HG03103 (cell line): ENCODE data around the gene HEBP1.
"Not testable (repeated sequence)": the region's sequence is repeated elsewhere in the genome, so short reads cannot be mapped to it uniquely, and the experiment has no call there.

ENCODE experiments used
- ATAC-seq: cut with Tn5 transposase; IDR thresholded peaks from one replicate; pipeline ENCODE4 v1.9.1; 2021; ENCODE audit warnings: low read depth; ENCODE audit not compliant: unreplicated experiment

Gene HEBP1

GRCh38 chr12:12999959-13000615, at the start of gene HEBP1:
TSS of gene HEBP1 (minus strand) at chr12:13000265. CDS start at chr12:13000114, 151 bp downstream.
- peak; percentile 84 for ATAC-seq

DNA sequence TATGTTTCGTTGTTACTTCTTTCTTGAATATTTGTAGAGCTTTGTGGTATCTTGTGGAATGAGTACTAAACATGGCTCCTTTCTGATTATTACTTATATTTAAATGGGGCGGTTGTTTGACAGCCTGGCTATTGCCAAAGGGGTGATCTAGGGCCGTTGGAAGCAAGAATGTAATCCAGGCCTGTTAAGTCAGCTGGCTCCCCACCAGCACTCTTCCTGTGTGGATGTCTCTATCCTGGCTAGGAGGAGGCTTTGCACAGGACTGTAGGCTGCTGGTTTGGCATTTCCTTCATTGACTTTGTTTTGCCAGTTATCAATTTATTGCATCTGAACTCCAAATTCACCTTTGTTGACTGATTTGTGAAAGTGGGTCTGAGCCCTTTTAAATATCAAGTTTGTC, 49.8 kb upstream of the HEBP1 start:
- no peak for ATAC-seq

DNA sequence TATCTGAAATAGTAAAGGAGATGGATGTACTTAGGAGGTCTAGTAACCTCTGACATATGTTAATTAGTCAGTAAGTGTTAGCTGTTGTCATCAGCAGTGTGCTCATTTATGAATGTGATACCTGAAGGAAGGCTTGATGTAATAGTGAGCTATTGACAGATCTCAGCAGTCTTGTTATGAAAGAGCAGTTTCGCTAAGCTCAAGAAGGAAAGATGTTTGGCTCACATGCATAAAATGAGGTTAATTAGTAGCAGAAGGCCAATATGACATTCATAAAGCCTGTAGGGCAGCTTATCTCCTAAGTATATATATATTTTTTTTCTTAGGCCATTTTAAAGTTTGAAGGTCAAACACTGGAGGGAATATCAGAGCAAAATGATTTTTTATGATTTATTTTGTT, 46.9 kb upstream of the HEBP1 start:
- ATAC-seq, result no peak

- ATAC-seq, result no peak
These were observed 45.8 kb upstream of the HEBP1 start for GRCh38 chr12:13045816-13046215.

- no peak for ATAC-seq
These were observed 44.8 kb upstream of the HEBP1 start for GRCh38 chr12:13044906-13045299.

GRCh38 chr12:13044002-13044905, 44.2 kb upstream of the HEBP1 start, which contains the start of gene FAM234B:
TSS of gene FAM234B (plus strand) at chr12:13044381. CDS start at chr12:13044404, 23 bp downstream.
- peak; percentile 82 for ATAC-seq

- no peak for ATAC-seq
These were observed 42.7 kb upstream of the HEBP1 start for GRCh38 chr12:13042666-13043230.

- no peak for ATAC-seq
These were observed 41.2 kb upstream of the HEBP1 start for GRCh38 chr12:13041224-13041623.

- no peak for ATAC-seq
These were observed 39.4 kb upstream of the HEBP1 start for GRCh38 chr12:13039328-13039956.

GRCh38 chr12:13038491-13039161, 38.6 kb upstream of the HEBP1 start:
- no peak for ATAC-seq

- no peak for ATAC-seq
These were observed 36.8 kb upstream of the HEBP1 start for GRCh38 chr12:13036881-13037280.

DNA sequence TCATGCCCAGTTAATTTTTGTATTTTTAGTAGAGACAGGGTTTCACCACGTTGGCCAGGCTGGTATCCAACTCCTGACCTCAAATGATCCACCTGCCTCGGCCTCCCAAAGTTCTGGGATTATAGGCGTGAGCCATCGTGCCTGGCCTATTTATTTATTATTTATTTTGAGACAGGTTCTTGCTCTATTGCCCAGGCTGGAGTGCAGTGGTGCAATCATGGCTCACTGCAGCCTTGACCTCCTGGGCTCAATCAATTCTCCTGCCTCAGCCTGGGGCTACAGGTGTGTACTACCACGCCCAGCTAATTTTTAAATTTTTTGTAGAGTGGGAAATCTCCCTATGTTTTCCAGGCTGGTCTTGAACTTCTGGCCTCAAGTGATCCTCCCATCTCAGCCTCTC, 35.3 kb upstream of the HEBP1 start:
- ATAC-seq, result not testable (repeated sequence)

DNA sequence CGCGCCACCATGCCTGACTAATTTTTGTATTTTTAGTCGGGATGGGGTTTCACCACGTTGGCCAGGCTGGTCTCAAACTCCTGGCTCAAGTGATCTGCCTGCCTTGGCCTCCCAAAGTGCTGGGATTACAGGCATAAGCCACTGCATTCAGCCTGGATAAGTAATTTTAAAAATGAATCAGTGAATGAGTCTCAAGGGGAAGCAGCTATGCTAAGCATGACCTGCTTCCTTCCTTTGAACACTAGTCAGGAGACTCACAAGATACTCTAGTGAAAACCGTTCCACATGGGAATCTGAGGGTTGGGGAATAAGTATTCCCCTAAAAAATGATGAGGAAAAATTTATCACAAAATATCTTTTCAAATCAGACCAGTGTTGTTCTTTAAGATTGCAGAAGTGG, 33.4 kb upstream of the HEBP1 start:
- ATAC-seq, result no peak

DNA sequence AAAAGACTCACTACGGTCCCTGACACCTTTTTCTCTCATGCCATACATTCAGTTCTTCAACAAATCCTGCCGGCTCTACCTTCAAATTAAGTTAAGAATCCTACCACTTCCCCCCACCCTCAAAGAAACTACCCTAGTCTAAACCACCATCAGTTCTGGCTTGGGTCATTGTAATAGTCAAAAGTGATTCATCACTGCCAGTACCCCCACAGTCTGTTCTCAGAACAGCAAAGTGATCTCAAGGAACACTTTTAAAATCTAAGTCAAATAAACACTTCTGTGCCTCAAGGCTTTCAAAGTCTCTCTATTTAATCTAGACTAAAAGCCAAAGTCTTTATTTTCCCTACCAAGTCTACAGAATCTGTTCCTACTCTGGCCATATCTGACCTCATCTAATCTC, 32.1 kb upstream of the HEBP1 start:
- ATAC-seq, result no peak

- no peak for ATAC-seq
These were observed 30.7 kb upstream of the HEBP1 start for GRCh38 chr12:13030541-13031291.

DNA sequence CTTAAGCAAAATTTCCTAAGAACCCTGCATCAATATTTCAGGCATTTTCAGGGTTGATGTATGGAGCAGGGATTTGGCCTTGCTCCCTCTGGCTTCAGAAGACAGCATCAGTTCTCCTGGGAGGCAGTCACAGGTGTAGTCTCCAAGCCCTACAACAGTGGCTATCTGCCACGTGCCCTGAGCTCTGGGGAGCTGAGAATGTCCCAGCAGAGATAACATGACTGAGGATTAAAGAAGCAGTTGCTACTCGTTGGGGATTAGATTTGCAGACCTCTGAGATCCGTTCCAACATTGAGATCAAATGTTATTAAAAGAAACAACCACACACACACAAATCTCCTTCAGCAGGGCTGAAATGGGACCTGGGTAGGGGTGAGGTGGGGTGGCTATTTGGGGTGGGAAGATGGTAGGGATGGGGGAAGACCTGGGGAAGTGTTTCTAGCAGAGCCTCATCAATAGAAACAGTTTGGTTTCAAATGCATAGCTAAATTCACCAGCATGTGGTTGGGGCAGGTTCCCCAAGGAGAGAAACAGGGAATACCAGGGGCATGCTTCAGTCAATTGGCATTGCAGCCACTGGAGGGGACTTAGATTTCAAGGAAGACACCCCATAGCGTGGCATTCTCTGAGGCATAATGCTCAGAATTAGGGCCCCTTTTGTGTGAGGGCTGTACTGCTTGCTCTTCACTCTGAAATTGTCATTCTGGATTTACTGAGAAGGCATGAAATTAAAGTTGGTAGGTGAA, 28.9 kb upstream of the HEBP1 start:
- ATAC-seq, result no peak

DNA sequence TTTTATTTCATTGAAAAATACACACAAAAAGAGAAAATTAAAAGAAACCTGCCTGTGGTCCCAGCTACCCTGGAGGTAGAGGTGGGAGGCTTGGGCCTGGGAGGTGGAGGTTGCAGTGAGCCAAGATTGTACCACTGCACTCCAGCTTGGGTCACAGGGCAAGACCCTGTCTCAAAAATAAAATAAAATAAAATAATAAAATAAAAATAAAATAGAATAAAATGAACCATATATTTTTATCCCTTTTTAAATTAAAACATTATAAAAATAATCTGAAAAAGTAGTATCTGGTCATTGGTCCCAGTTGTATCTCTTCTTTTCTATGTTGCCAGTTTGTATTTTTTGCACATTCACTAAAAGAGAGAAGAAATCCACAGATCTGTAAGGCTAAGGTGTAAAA, 27.4 kb upstream of the HEBP1 start:
- ATAC-seq, result no peak

DNA sequence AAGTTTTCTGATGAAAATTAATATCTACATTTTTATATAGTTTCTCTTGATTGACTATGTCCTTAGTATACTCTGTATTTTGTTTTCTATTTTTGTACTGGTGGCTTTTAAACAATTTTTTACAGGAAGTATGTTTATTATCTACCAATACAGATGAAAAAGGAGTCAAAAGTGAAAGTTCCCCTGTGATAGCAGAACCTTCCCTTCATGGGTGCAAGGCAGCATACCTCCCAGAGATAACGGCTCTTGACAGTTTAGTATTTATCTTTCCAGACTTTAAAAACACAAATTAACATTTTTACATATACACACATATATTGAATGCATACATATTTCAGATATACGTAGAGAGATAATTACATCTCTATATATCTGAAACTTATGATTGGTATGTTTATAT, 27.0 kb upstream of the HEBP1 start:
- ATAC-seq, result no peak

DNA sequence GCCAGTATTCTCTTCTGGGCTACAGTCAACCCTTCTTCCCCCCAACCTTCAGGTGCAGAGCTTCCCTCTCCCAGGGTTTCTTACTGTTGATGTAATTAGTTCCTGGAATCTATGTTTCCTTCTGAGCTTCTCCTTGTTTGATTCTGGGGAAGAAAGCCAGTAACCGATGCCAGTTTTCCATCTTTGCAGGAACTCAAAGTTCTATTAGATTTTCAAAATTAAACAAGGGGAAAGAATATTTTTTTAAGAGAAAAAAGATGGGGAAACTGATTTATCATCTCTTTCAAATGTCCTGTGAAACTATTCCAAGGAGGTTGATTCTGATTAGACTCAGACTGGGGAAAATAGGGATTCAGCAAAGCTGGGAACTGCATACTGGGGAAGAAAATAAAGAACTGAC, 26.2 kb upstream of the HEBP1 start:
- no peak for ATAC-seq
